Common myeloid progenitor, CD34-positive (primary cell): Measurements from ENCODE around the gene KRT27.
"Not testable (repeated sequence)": the region's sequence is repeated elsewhere in the genome, so short reads cannot be mapped to it uniquely, and the experiment has no call there.

ENCODE experiments used
- CTCF ChIA-PET: fragments of 350-600 bp; sonication (Branson Sonifier 250); formaldehyde crosslinking; loops from one replicate; lab custom pipeline; 2021; ENCODE audit warnings: antibody characterized with exemption; lab: Charles Lee
- POLR2A ChIA-PET: fragments of 350-600 bp; sonication (Branson Sonifier 250); formaldehyde crosslinking; loops from one replicate; lab custom pipeline; 2021; ENCODE audit warnings: antibody characterized with exemption; lab: Charles Lee
- DNase-seq, 3 donors: peaks; one replicate each; pipeline versions ENCODE4 v3.0.0 to v3.0.0-alpha.2; 2013
- H3K27ac ChIP-seq, 2 experiments: 1 replicate in 1 of 2; 2 replicates in 1 of 2; pipeline ENCODE4 v1.7.0; 2013; ENCODE audit warnings: inconsistent platforms in 2 of 2, low read length in 2 of 2, mild to moderate bottlenecking in 2 of 2, low read depth in 1 of 2, moderate library complexity in 1 of 2; ENCODE audit not compliant: severe bottlenecking in 2 of 2, insufficient read depth in 1 of 2, poor library complexity in 1 of 2
- H3K27me3 ChIP-seq, 5 experiments: replicated peaks in 2 of 5; 1 replicate in 3 of 5; 2 replicates in 2 of 5; pipeline versions ENCODE4 v1.6.1 to v1.7.0; 2013; ENCODE audit warnings: low read length in 4 of 5, mild to moderate bottlenecking in 2 of 5, moderate library complexity in 2 of 5, inconsistent platforms in 1 of 5; ENCODE audit not compliant: insufficient read depth in 5 of 5, control insufficient read depth in 4 of 5
- H3K36me3 ChIP-seq, 4 experiments: 1 replicate in 2 of 4; 2 replicates in 2 of 4; pipeline versions ENCODE4 v1.6.1 to v1.7.0; 2013; ENCODE audit warnings: low read length in 3 of 4, control low read depth in 1 of 4, mild to moderate bottlenecking in 1 of 4; ENCODE audit not compliant: control insufficient read depth in 4 of 4, insufficient read depth in 4 of 4
- H3K4me1 ChIP-seq, 4 experiments: 1 replicate in 3 of 4; 2 replicates in 1 of 4; pipeline versions ENCODE4 v1.6.1 to v1.7.1; 2013; ENCODE audit warnings: low read length in 3 of 4, mild to moderate bottlenecking in 3 of 4, control low read depth in 1 of 4, inconsistent platforms in 1 of 4, moderate library complexity in 1 of 4; ENCODE audit not compliant: control insufficient read depth in 4 of 4, insufficient read depth in 4 of 4; ENCODE audit errors: control extremely low read depth in 1 of 4
- H3K4me3 ChIP-seq, 7 experiments: 1 replicate in 4 of 7; 2 replicates in 3 of 7; pipeline versions ENCODE4 v1.5.1 to v1.7.0; 2013; ENCODE audit warnings: mild to moderate bottlenecking in 7 of 7, low read length in 6 of 7, moderate library complexity in 6 of 7, inconsistent platforms in 2 of 7, low read depth in 2 of 7, control low read depth in 1 of 7; ENCODE audit not compliant: insufficient read depth in 4 of 7, control insufficient read depth in 1 of 7; ENCODE audit errors: extremely low read depth in 1 of 7
- H3K9me3 ChIP-seq, 5 experiments: 1 replicate in 4 of 5; 2 replicates in 1 of 5; pipeline versions ENCODE4 v1.6.1 to v1.7.1; 2013; ENCODE audit warnings: low read length in 4 of 5, mild to moderate bottlenecking in 2 of 5, inconsistent platforms in 1 of 5, low read depth in 1 of 5, moderate library complexity in 1 of 5; ENCODE audit not compliant: control insufficient read depth in 4 of 5, insufficient read depth in 2 of 5; ENCODE audit errors: control extremely low read depth in 1 of 5
- WGBS: methylation state at CpG from one replicate; pipeline ENCODE4 v1.1.5; 2013; ENCODE audit not compliant: insufficient coverage; 5-methylcytosine and 5-hydroxymethylcytosine counted together

The KRT27 gene

GRCh38 chr17:40760105-40761016 lies 22.0 kb downstream of the KRT27 start:
- Histone ChIP-seq H3K9me3 (peaks cover 9 to 64% (median 27%) of the 10 kb centered on the region in 5 experiments), H3K27me3 (peaks cover 0 to 13% (median 3%) of the 10 kb centered on the region in 5 experiments), H3K36me3 (no peaks in the 10 kb centered on the region), H3K4me1 (no peaks in the 10 kb centered on the region), H3K27ac (no peak overlapping the region), H3K4me3 (no peak overlapping the region)
- no CpG with 5 or more reads among the region's 1 CpG for WGBS
- POLR2A ChIA-PET, result interaction anchor here (0.7 kb wide), 1 partner anchor 33 kb away, joined by 7 read pairs; no protein-coding TSS in a partner anchor
- CTCF ChIA-PET, result no interaction called here
- no peak for DNase-seq

GRCh38 chr17:40755231-40755630 lies 27.1 kb downstream of the KRT27 start, which contains the start of gene KRT25:
Gene KRT25 (minus strand): TSS chr17:40755331. CDS start chr17:40755271, 60 bp downstream.
- DNase-seq, result no peak

GRCh38 chr17:40753804-40754203 lies 28.5 kb downstream of the KRT27 start:
- Histone ChIP-seq H3K9me3 (peaks cover 0 to 6% (median under 1%) of the 10 kb centered on the region in 5 experiments), H3K27me3 (peaks cover 5 to 38% (median 12%) of the 10 kb centered on the region in 5 experiments), H3K27ac (no peak overlapping the region), H3K4me3 (no peak overlapping the region), H3K36me3 (no peaks in the 10 kb centered on the region), H3K4me1 (no peaks in the 10 kb centered on the region)
- DNase-seq, result no peak
- WGBS, result 80% methylated on average over 1 of the region's 3 CpGs
- ChIA-PET CTCF (no interaction called here), POLR2A (interaction anchor here (0.6 kb wide), 1 partner anchor 94 kb away, joined by 4 read pairs; no protein-coding TSS in a partner anchor)

More at GRCh38 chr17:40755231-40755630, 27.1 kb downstream of the KRT27 start, which contains the start of gene KRT25:
- no peaks in the 10 kb centered on the region for H3K4me1 ChIP-seq
- ChIA-PET CTCF (no interaction called here), POLR2A (no interaction called here)
- 77% methylated on average over 4 of the region's 4 CpGs for WGBS
- peaks cover 0 to 17% (median 3%) of the 10 kb centered on the region in 5 experiments for H3K9me3 ChIP-seq
- no peak within 1 kb of the TSS for H3K27ac ChIP-seq
- no peak within 1 kb of the TSS for H3K4me3 ChIP-seq
- H3K36me3 ChIP-seq, result no peaks in the 10 kb centered on the region
- H3K27me3 ChIP-seq, result peaks cover 3 to 29% (median 9%) of the 10 kb centered on the region in 5 experiments

GRCh38 chr17:40751065-40751464 lies 31.3 kb downstream of the KRT27 start:
- Histone ChIP-seq H3K36me3 (no peaks in the 10 kb centered on the region), H3K9me3 (peaks cover 0 to 4% (median 0%) of the 10 kb centered on the region in 5 experiments), H3K4me3 (no peak overlapping the region), H3K27ac (no peak overlapping the region), H3K4me1 (no peaks in the 10 kb centered on the region), H3K27me3 (peaks cover 5 to 47% (median 16%) of the 10 kb centered on the region in 5 experiments)
- no peak for DNase-seq
- POLR2A ChIA-PET, result no interaction called here
- WGBS, result 90% methylated on average over 13 of the region's 14 CpGs
- CTCF ChIA-PET, result no interaction called here

- POLR2A ChIA-PET, result no interaction called here
- 100% methylated on average over 2 of the region's 6 CpGs for WGBS
- CTCF ChIA-PET, result no interaction called here
Observed at GRCh38 chr17:40750391-40750790, 32.0 kb downstream of the KRT27 start.

GRCh38 chr17:40748666-40749065 lies 33.7 kb downstream of the KRT27 start:
- no CpG with 5 or more reads among the region's 1 CpG for WGBS
- POLR2A ChIA-PET, H3K36me3 ChIP-seq, H3K27ac ChIP-seq, H3K9me3 ChIP-seq, H3K4me3 ChIP-seq, DNase-seq, H3K4me1 ChIP-seq, CTCF ChIA-PET: not testable (repeated sequence)
- peaks cover 0 to 42% (median 11%) of the 10 kb centered on the region in 5 experiments for H3K27me3 ChIP-seq

More at GRCh38 chr17:40750391-40750790, 32.0 kb downstream of the KRT27 start:
- Histone ChIP-seq H3K9me3 (peaks cover 0 to 4% (median 0%) of the 10 kb centered on the region in 5 experiments), H3K4me1 (no peaks in the 10 kb centered on the region), H3K36me3 (no peaks in the 10 kb centered on the region), H3K27ac (no peak overlapping the region), H3K27me3 (peaks cover 3 to 50% (median 15%) of the 10 kb centered on the region in 5 experiments), H3K4me3 (no peak overlapping the region)
- DNase-seq, result no peak

GRCh38 chr17:40738553-40738952 lies 43.8 kb downstream of the KRT27 start:
- WGBS, result 61% methylated on average over 3 of the region's 4 CpGs
- ChIA-PET POLR2A (no interaction called here), CTCF (no interaction called here)
- peaks cover 3 to 16% (median 8%) of the 10 kb centered on the region in 5 experiments for H3K9me3 ChIP-seq
- no peak overlapping the region for H3K4me3 ChIP-seq
- H3K27ac ChIP-seq, result no peak overlapping the region
- H3K27me3 ChIP-seq, result peaks cover 2 to 40% (median 13%) of the 10 kb centered on the region in 5 experiments
- H3K36me3 ChIP-seq, result no peaks in the 10 kb centered on the region
- no peaks in the 10 kb centered on the region for H3K4me1 ChIP-seq
- no peak for DNase-seq
